ENCODE data around the gene DIS3.
"Not testable (repeated sequence)": the region's sequence is repeated elsewhere in the genome, so short reads cannot be mapped to it uniquely, and the experiment has no call there.

Gene DIS3

GRCh38 chr13:72740015-72740414 is 41.7 kb downstream of the DIS3 start:
- no peak for DNase-seq (ENCODE audit: low read depth)

DNA sequence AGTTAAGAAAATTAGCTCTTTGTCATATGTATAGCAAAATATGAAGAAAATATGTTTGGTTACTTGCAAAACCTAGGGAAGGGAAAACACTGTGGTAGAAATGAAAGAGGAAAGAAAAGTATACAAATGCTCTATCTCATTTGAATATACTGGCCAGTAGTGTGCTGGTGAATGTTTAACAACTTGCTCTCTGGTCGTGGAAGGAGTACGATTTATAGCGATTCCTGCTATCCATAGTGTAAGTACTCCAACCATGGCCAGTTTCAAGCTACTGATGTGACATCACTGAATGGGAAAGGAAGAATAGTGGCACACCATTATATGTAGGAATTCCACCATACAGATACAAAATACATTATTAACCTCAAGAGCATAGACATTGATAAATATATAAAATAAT is 44.7 kb downstream of the DIS3 start:
- DNase-seq (ENCODE audit: low read depth), result no peak

DNA sequence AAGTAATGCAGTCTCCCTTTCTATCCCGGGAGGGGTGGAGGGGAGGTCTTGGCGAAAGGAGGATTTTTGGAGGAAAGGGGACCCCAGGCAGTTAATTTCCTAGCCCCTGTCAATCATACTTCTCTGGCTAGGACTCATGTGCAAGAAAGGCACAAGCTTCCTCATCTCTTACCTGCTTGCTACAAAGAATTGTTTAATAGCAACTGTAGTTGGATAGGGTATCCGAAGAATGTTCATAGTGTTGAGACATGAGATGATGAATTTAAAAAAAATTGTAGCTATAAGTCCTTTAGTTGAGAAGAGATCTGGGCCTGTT is 53.5 kb downstream of the DIS3 start:
- no peak for DNase-seq (ENCODE audit: low read depth)

GRCh38 chr13:72727417-72728289 is 54.0 kb downstream of the DIS3 start, which contains the start of the genes BORA and MZT1:
TSS of gene BORA (plus strand) at chr13:72727923. CDS start at chr13:72728941, 1,018 bp downstream.
TSS of gene MZT1 (minus strand) at chr13:72727629. CDS start at chr13:72727602, 27 bp downstream.
- DNase-seq (ENCODE audit: low read depth), result peak; percentile 92

GRCh38 chr13:72726726-72727416 is 54.8 kb downstream of the DIS3 start:
- peak; percentile 14 for DNase-seq (ENCODE audit: low read depth)

- not testable (repeated sequence) for DNase-seq (ENCODE audit: low read depth)
Measured at GRCh38 chr13:72726185-72726584, 55.5 kb downstream of the DIS3 start.

DNA sequence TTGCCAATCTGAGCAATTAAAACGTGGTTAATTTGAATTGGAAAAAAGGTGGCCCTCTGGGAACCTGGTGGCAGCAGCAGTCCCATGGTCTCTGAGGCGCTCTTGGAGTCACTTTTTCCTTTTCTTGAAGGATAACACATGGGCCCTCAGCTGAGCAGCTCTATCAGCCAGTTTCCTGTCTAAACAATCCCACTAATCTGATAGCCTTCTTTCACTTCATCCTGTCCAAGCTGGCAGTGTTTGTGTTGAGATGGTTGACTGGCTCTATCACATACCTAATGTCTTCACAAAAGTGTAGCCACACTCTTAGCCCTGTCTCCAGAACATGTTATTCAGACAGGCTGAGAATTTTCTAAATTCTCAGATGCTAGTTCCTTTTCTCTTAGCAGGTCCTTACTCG is 64.9 kb downstream of the DIS3 start:
- DNase-seq (ENCODE audit: low read depth), result no peak

All from activated T-helper 1 cell treated with Interleukin-2 at 50 U/mL for 16 hours (primary cell).